PC-3 (cell line): ENCODE data around the gene ARHGAP8. TPM values are rescaled to one million over a fixed set of nuclear protein-coding genes. Genes with fewer than 3 reads are reported as not detected.

Experiments
- ATAC-seq: fragments of 200-7000 bp; cut with Tn5 transposase; 2 replicates; pipeline ENCODE4 v1.9.1; 2020; ENCODE audit warnings: mild to moderate bottlenecking, moderate library complexity
- BruUV-seq: library from RNA; stranded (reverse); fragments of 400-500 nt; replicated peaks from 2 replicates; lab custom pipeline; 2021; lab: Mats Ljungman, UMichigan
- CTCF ChIA-PET: fragments of 300-600 bp; sonication (Branson Sonifier 250); formaldehyde crosslinking; loops from one replicate; lab custom pipeline; 2022; ENCODE audit warnings: antibody characterized with exemption; lab: Charles Lee
- POLR2A ChIA-PET: fragments of 300-600 bp; sonication (Branson Sonifier 250); formaldehyde crosslinking; loops from one replicate; lab custom pipeline; 2022; ENCODE audit warnings: antibody characterized with exemption; ENCODE audit not compliant: unreplicated experiment; lab: Charles Lee
- DNase-seq: peaks from one replicate; pipeline ENCODE4 v3.0.0-alpha.2; 2015
- H2AFZ ChIP-seq: fragments of 300-600 bp; sonication (generic); 2 replicates; pipeline ENCODE4 v1.6.0; 2016; ENCODE audit warnings: antibody characterized with exemption, low read length
- H3F3A ChIP-seq: fragments of 300-600 bp; sonication (generic); one replicate; pipeline ENCODE4 v1.6.0; 2017; ENCODE audit warnings: antibody characterized with exemption, low read length, control low read depth, mild to moderate bottlenecking; ENCODE audit not compliant: unreplicated experiment
- H3K27ac ChIP-seq: fragments of 300-600 bp; sonication (generic); 2 replicates; pipeline ENCODE4 v1.5.1; 2016; ENCODE audit warnings: mild to moderate bottlenecking, low read length
- H3K27me3 ChIP-seq: fragments of 300-600 bp; sonication (generic); 2 replicates; pipeline ENCODE4 v1.6.1; 2016; ENCODE audit warnings: low read length, mixed read lengths
- H3K36me3 ChIP-seq: fragments of 300-600 bp; sonication (generic); 2 replicates; pipeline ENCODE4 v1.6.1; 2016; ENCODE audit warnings: low read depth, mixed run types, low read length, mixed read lengths
- H3K4me1 ChIP-seq: fragments of 300-600 bp; sonication (generic); 2 replicates; pipeline ENCODE4 v1.5.1; 2016; ENCODE audit warnings: low read length; ENCODE audit not compliant: insufficient read depth
- H3K4me2 ChIP-seq: fragments of 300-600 bp; sonication (generic); 2 replicates; pipeline ENCODE4 v1.6.0; 2016; ENCODE audit warnings: low read length
- H3K4me3 ChIP-seq: fragments of 300-600 bp; sonication (generic); 2 replicates; pipeline ENCODE4 v1.5.1; 2016; ENCODE audit warnings: mild to moderate bottlenecking, low read length, mixed read lengths
- H3K79me2 ChIP-seq: fragments of 300-600 bp; sonication (generic); 2 replicates; pipeline ENCODE4 v1.6.1; 2017; ENCODE audit warnings: low read length, mixed read lengths
- H3K9ac ChIP-seq: fragments of 300-600 bp; sonication (generic); 2 replicates; pipeline ENCODE4 v1.6.0; 2016; ENCODE audit warnings: mild to moderate bottlenecking, low read length
- H3K9me2 ChIP-seq: fragments of 300-600 bp; sonication (generic); replicated peaks from 2 replicates; pipeline ENCODE4 v1.6.1; 2016; ENCODE audit warnings: mixed run types, low read length, mixed read lengths
- H3K9me3 ChIP-seq: fragments of 300-600 bp; sonication (generic); 2 replicates; pipeline ENCODE4 v1.6.1; 2016; ENCODE audit warnings: low read length, mixed read lengths
- H4K20me1 ChIP-seq: fragments of 300-600 bp; sonication (generic); 2 replicates; pipeline ENCODE4 v1.6.1; 2016; ENCODE audit warnings: low read length, mixed read lengths
- EZH2 ChIP-seq: fragments of 300-600 bp; sonication (generic); IDR thresholded peaks from one replicate; pipeline ENCODE4 v1.6.1; 2017; ENCODE audit warnings: antibody characterized with exemption, mild to moderate bottlenecking, low read length; ENCODE audit not compliant: unreplicated experiment
- EZH2phosphoT487 ChIP-seq: fragments of 300-600 bp; sonication (generic); IDR thresholded peaks from 2 replicates; pipeline ENCODE4 v1.6.1; 2018; ENCODE audit warnings: mild to moderate bottlenecking, antibody characterized with exemption, low read length, borderline replicate concordance
- intact Hi-C: fragments of 100-400 bp; cut with micrococcal nuclease; formaldehyde crosslinking; loops from 2 replicates; pipeline ENCODE4 v1.9.0; 2023
- total RNA-seq: library from RNA; depleted of rRNA; stranded (reverse); fragments of >200 nt; gene quantifications from 2 replicates; pipeline ENCODE4 v1.2.3, GENCODE V29; 2014
- TF ChIP-seq, protein P1 (sequence below): fragments of 300-600 bp; sonication (generic); conservative IDR thresholded peaks from 2 replicates; pipeline ENCODE4 v1.5.1; 2017; ENCODE audit warnings: antibody characterized with exemption, low read depth, mild to moderate bottlenecking, low read length

Gene ARHGAP8
- total RNA-seq, 1 experiment from 2014 or later: 30.9 TPM

DNA sequence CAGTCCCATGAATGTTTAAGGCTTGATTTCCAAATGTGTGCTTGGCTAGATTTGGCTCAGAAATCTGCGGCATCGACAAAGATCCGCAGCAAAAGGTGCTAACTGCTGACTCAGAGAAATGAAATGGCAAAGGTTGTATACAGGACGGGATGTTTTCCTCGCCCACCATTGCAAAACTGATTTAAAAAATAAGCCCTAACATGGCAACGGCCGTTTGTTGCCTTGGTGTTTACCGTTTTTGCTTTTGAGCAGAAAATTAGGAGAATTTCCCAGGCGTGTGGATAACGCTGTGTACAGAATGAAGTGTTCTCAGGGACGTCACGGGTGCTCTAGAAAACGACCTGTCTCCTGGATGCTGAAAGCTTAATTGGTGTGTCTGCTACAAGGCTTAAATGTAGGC is 70.2 kb downstream of the ARHGAP8 start:
- no peaks in the 10 kb centered on the region for H3K79me2 ChIP-seq
- H3K4me3 ChIP-seq: no peak overlapping the region
- no peak overlapping the region for H3K27ac ChIP-seq
- no peaks in the 10 kb centered on the region for H3K27me3 ChIP-seq
- no peak overlapping the region for H3K4me2 ChIP-seq
- H3F3A ChIP-seq: no peaks in the 10 kb centered on the region
- no peaks in the 10 kb centered on the region for H3K4me1 ChIP-seq
- ChIA-PET CTCF (no interaction called here), POLR2A (no interaction called here)
- no peaks in the 10 kb centered on the region for H3K9me3 ChIP-seq
- H4K20me1 ChIP-seq: no peaks in the 10 kb centered on the region
- ATAC-seq (no peak), DNase-seq (no peak)
- H3K36me3 ChIP-seq: no peaks in the 10 kb centered on the region
- no peak overlapping the region for H2AFZ ChIP-seq
- H3K9ac ChIP-seq: no peak overlapping the region
- intact Hi-C loops: loop anchor here (5.0 kb wide), 1 partner anchor 260 kb away; no protein-coding TSS in a partner anchor
- H3K9me2 ChIP-seq: no peaks in the 10 kb centered on the region
- BruUV-seq: no TSS peak
- TF ChIP-seq EZH2phosphoT487: no peak
- TF ChIP-seq, protein P1, sequence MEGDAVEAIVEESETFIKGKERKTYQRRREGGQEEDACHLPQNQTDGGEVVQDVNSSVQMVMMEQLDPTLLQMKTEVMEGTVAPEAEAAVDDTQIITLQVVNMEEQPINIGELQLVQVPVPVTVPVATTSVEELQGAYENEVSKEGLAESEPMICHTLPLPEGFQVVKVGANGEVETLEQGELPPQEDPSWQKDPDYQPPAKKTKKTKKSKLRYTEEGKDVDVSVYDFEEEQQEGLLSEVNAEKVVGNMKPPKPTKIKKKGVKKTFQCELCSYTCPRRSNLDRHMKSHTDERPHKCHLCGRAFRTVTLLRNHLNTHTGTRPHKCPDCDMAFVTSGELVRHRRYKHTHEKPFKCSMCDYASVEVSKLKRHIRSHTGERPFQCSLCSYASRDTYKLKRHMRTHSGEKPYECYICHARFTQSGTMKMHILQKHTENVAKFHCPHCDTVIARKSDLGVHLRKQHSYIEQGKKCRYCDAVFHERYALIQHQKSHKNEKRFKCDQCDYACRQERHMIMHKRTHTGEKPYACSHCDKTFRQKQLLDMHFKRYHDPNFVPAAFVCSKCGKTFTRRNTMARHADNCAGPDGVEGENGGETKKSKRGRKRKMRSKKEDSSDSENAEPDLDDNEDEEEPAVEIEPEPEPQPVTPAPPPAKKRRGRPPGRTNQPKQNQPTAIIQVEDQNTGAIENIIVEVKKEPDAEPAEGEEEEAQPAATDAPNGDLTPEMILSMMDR: no peak
- TF ChIP-seq EZH2: no peak

DNA sequence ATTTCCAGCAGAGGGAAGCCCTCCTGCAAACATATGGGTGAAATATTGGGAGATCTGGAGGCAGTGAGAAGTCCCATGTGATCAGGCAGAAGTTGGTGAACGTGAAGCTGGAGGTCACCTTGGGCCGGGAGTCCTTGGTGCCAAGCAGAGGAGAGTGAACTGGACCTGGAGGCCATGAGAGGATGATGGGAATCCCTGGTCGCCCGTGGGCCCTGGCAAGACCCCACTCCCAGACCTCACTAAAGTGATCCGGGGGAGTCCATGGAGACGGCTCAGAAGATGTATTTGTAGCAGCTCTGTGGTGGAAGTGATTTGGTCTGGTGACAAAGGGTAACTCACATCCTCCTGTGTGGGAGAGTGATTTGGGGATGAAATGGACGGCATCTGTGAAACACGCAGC is 71.0 kb downstream of the ARHGAP8 start:
- no peaks in the 10 kb centered on the region for H3K9me2 ChIP-seq
- H3K4me1 ChIP-seq: no peaks in the 10 kb centered on the region
- no peaks in the 10 kb centered on the region for H3K27me3 ChIP-seq
- H3K4me3 ChIP-seq: no peak overlapping the region
- DNase-seq (no peak), ATAC-seq (no peak)
- BruUV-seq: no TSS peak
- H4K20me1 ChIP-seq: no peaks in the 10 kb centered on the region
- no peaks in the 10 kb centered on the region for H3K79me2 ChIP-seq
- intact Hi-C loops: loop anchor here (5.0 kb wide), 1 partner anchor 259 kb away; no protein-coding TSS in a partner anchor
- no peaks in the 10 kb centered on the region for H3F3A ChIP-seq
- no peaks in the 10 kb centered on the region; the same call in 1 of the 2 replicates for H3K36me3 ChIP-seq
- no peak overlapping the region for H3K9ac ChIP-seq
- POLR2A ChIA-PET: no interaction called here
- H3K27ac ChIP-seq: no peak overlapping the region
- H2AFZ ChIP-seq: no peak overlapping the region
- no peak overlapping the region for H3K4me2 ChIP-seq
- TF ChIP-seq EZH2: no peak
- no peak for TF ChIP-seq EZH2phosphoT487
- TF ChIP-seq, protein P1: no peak
- CTCF ChIA-PET: no interaction called here
- H3K9me3 ChIP-seq: no peaks in the 10 kb centered on the region

DNA sequence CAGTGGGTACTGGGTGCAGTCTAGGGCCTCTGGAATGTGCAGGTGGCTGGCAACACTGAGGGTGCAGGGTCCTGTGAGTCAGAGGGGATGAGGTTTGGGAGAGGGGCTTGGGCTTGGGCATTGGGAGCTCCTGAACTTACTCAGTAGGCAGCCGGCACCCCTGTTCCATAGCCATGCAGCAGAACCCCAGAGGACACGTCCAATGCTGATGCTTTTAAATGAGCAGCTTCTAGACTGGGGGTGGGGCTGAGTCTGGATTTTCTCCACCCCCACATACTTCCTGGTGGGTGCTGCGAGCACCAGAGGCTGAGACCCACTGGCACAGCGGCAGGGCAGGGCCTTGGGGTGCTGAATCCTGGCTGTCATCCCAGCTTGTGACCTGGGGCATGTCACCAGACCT is 71.4 kb downstream of the ARHGAP8 start:
- Histone ChIP-seq H4K20me1 (no peaks in the 10 kb centered on the region), H3K9ac (no peak overlapping the region), H3K9me2 (no peaks in the 10 kb centered on the region), H3K9me3 (no peaks in the 10 kb centered on the region), H3K27ac (no peak overlapping the region), H3K4me2 (no peak overlapping the region), H3K36me3 (no peaks in the 10 kb centered on the region; the same call in 1 of the 2 replicates), H2AFZ (no peak overlapping the region), H3K79me2 (no peaks in the 10 kb centered on the region), H3K27me3 (no peaks in the 10 kb centered on the region), H3K4me1 (no peaks in the 10 kb centered on the region), H3K4me3 (no peak overlapping the region), H3F3A (no peaks in the 10 kb centered on the region)
- ChIA-PET CTCF (no interaction called here), POLR2A (no interaction called here)
- no TSS peak for BruUV-seq
- intact Hi-C loops: loop anchor here (5.0 kb wide), 1 partner anchor 258 kb away; no protein-coding TSS in a partner anchor
- TF ChIP-seq EZH2phosphoT487: no peak
- TF ChIP-seq EZH2: no peak
- TF ChIP-seq, protein P1: no peak
- ATAC-seq (no peak), DNase-seq (no peak)
